K562 (cell line): ENCODE data around the gene PCDHGA12. TPM values are rescaled to one million over a fixed set of nuclear protein-coding genes. Genes with fewer than 3 reads are reported as not detected.

Experiments used
- ATAC-seq: fragments of 200-7000 bp; cut with Tn5 transposase; 3 replicates; pipeline ENCODE4 v1.9.1; 2020; ENCODE audit warnings: moderate library complexity
- BruUV-seq: library from RNA; stranded (reverse); fragments of 400-500 nt; replicated peaks from 2 replicates; lab custom pipeline; 2021; lab: Mats Ljungman, UMichigan
- CTCF ChIA-PET: fragments of 300-600 bp; formaldehyde crosslinking; extraction: SDS; loops from one replicate; lab custom pipeline; 2021; ENCODE audit warnings: low intra/inter-chr PET ratio; lab: Yijun Ruan, JAX
- POLR2A ChIA-PET: fragments of 300-600, 350-650 bp; sonication (Branson Sonifier 250); formaldehyde crosslinking; extraction: SDS; loops from one replicate; lab custom pipeline; 2021; ENCODE audit warnings: antibody characterized with exemption, inconsistent platforms; lab: Yijun Ruan, JAX
- DNase-seq, 4 experiments: peaks; one replicate each; pipeline versions ENCODE4 v3.0.0 to v3.0.0-alpha.2; 2011 to 2018; ENCODE audit warnings: low spot score in 3 of 4, mixed read lengths in 3 of 4; ENCODE audit errors: extremely low read depth in 1 of 4
- FAIRE-seq: peaks from 2 replicates; lab custom pipeline; 2011; peaks lifted over from hg19 to GRCh38; lab: Jason Lieb, UNC
- H2AFZ ChIP-seq: 2 replicates; pipeline ENCODE4 v1.6.0; 2011; ENCODE audit warnings: low read depth, low read length, control low read depth, inconsistent platforms
- H3K27ac ChIP-seq: fragments of 200-600 bp; 3 replicates; pipeline ENCODE4 v1.8.0; 2011; ENCODE audit warnings: low read depth, mild to moderate bottlenecking, control low read depth, inconsistent platforms, low read length, moderate library complexity, mixed read lengths; ENCODE audit errors: extremely low read depth
- H3K27me3 ChIP-seq, 2 experiments: fragments of 300-600 bp in 1 of 2; 2 replicates in 1 of 2; 3 replicates in 1 of 2; pipeline versions ENCODE4 v1.6.0 to v1.8.0; 2011; ENCODE audit warnings: inconsistent platforms in 2 of 2, low read length in 2 of 2, mild to moderate bottlenecking in 1 of 2, mixed read lengths in 1 of 2, moderate library complexity in 1 of 2; ENCODE audit not compliant: control insufficient read depth in 2 of 2, insufficient read depth in 2 of 2
- H3K36me3 ChIP-seq: fragments of 300-600 bp; 3 replicates; pipeline ENCODE4 v1.8.0; 2011; ENCODE audit warnings: mild to moderate bottlenecking, low read length, inconsistent platforms; ENCODE audit not compliant: control insufficient read depth, insufficient read depth
- H3K4me1 ChIP-seq, 2 experiments: fragments of 200-600 bp in 1 of 2; replicated peaks in 1 of 2; 2 replicates in 1 of 2; 3 replicates in 1 of 2; pipeline versions ENCODE4 v1.5.1 to v1.8.0; 2011; ENCODE audit warnings: inconsistent platforms in 2 of 2, low read length in 2 of 2, mild to moderate bottlenecking in 1 of 2, mixed read lengths in 1 of 2, moderate library complexity in 1 of 2; ENCODE audit not compliant: control insufficient read depth in 2 of 2, insufficient read depth in 2 of 2
- H3K4me2 ChIP-seq: 2 replicates; pipeline ENCODE4 v1.6.1; 2011; ENCODE audit warnings: low read length, control low read depth, inconsistent platforms, mixed read lengths; ENCODE audit not compliant: insufficient read depth
- H3K4me3 ChIP-seq: fragments of 200-600 bp; sonication (generic), shearing (Covaris generic); 2 replicates; pipeline ENCODE4 v1.5.1; 2016; ENCODE audit warnings: control low read depth, inconsistent platforms
- H3K79me2 ChIP-seq: fragments of 200-600 bp; 3 replicates; pipeline ENCODE4 v1.8.0; 2011; ENCODE audit warnings: low read length, inconsistent platforms; ENCODE audit not compliant: control insufficient read depth, insufficient read depth
- H3K9ac ChIP-seq, 2 experiments: 2 replicates each; pipeline versions ENCODE4 v1.6.0 to v1.6.1; 2011; ENCODE audit warnings: low read depth in 2 of 2, low read length in 2 of 2, control low read depth in 1 of 2, inconsistent platforms in 1 of 2, mild to moderate bottlenecking in 1 of 2, mixed read lengths in 1 of 2; ENCODE audit not compliant: insufficient read depth in 1 of 2
- H3K9me1 ChIP-seq: one replicate; pipeline ENCODE4 v1.6.0; 2011; ENCODE audit warnings: inconsistent platforms, mild to moderate bottlenecking, low read length, moderate library complexity; ENCODE audit not compliant: control insufficient read depth, insufficient read depth
- H3K9me3 ChIP-seq: replicated peaks from 2 replicates; pipeline ENCODE4 v1.5.1; 2011; ENCODE audit warnings: low read depth, low read length, inconsistent platforms; ENCODE audit not compliant: control insufficient read depth, insufficient read depth
- H4K20me1 ChIP-seq: replicated peaks from 2 replicates; pipeline ENCODE4 v1.6.1; 2011; ENCODE audit warnings: low read length, inconsistent platforms, mixed read lengths; ENCODE audit not compliant: control insufficient read depth, insufficient read depth
- HDAC3 ChIP-seq: fragments of 450-650 bp; IDR thresholded peaks from 2 replicates; pipeline ENCODE4 v1.6.1; 2018; ENCODE audit warnings: borderline replicate concordance, mild to moderate bottlenecking, moderate library complexity; ENCODE audit not compliant: partially characterized antibody
- HMG20A ChIP-seq: fragments of 450-650 bp; formaldehyde crosslinking; conservative IDR thresholded peaks from 2 replicates; pipeline ENCODE4 v1.4.0; 2020; ENCODE audit warnings: mild to moderate bottlenecking, mixed read lengths
- KHSRP ChIP-seq: fragments of 450-650 bp; IDR thresholded peaks from 2 replicates; pipeline ENCODE4 v1.6.1; 2017
- WGBS: fragments of 100-300 bp; shearing (Covaris generic); methylation state at CpG from one replicate; pipeline ENCODE4 v1.1.6; 2016; ENCODE audit warnings: low coverage, mixed read lengths; ENCODE audit not compliant: insufficient coverage; ENCODE audit errors: missing lambda C conversion rate; 5-methylcytosine and 5-hydroxymethylcytosine counted together
- in situ Hi-C: fragments of 300-500 bp; cut with MboI; formaldehyde crosslinking; loops from 4 replicates; pipeline ENCODE4 v1.15.0; 2018; ENCODE audit warnings: inconsistent platforms, mixed read lengths
- intact Hi-C: fragments of 100-400 bp; cut with micrococcal nuclease; formaldehyde crosslinking; loops from 2 replicates; pipeline ENCODE4 v1.14.2; 2022
- polyA plus RNA-seq, 8 experiments: library from polyadenylated mRNA; depleted of rRNA in 4 of 8; stranded (reverse) in 5 of 8; unstranded in 3 of 8; fragments of >200 nt; fragmentation: Nextera tagmentation in 2 of 8; fragmentation: Illumina TruSeq in 1 of 8; extraction: Ambion mirVana in 2 of 8; extraction: Trizol in 1 of 8; gene quantifications; 2 replicates each; pipeline versions ENCODE4 v1.2.1 to v1.2.3, GENCODE V29; 2011 to 2014; ENCODE audit warnings: inconsistent platforms in 1 of 8, missing spikeins in 1 of 8
- total RNA-seq, 7 experiments: library from RNA; depleted of rRNA in 6 of 7; stranded (reverse); fragments of >200 nt in 6 of 7; fragmentation: Illumina TruSeq in 2 of 7; extraction: Trizol in 2 of 7; gene quantifications; 2 replicates each; pipeline versions ENCODE4 v1.2.1 to v1.2.3, GENCODE V29; 2011 to 2021; ENCODE audit warnings: low replicate concordance in 1 of 7
- TF ChIP-seq, protein P1 (sequence below): sonication (generic); formaldehyde crosslinking; IDR thresholded peaks from 2 replicates; pipeline ENCODE4 v1.8.1; 2023; ENCODE audit warnings: mild to moderate bottlenecking, missing genetic modification reagents
- TF ChIP-seq, protein P2 (sequence below), 2 experiments: IDR thresholded peaks; 2 replicates each; pipeline ENCODE4 v1.6.1; 2011; ENCODE audit warnings: borderline replicate concordance in 1 of 2, control low read depth in 1 of 2, low read depth in 1 of 2, low read length in 1 of 2, mild to moderate bottlenecking in 1 of 2, mixed read lengths in 1 of 2, moderate library complexity in 1 of 2; ENCODE audit not compliant: insufficient read depth in 1 of 2, insufficient read length in 1 of 2, poor library complexity in 1 of 2, severe bottlenecking in 1 of 2; ENCODE audit errors: extremely low read depth in 1 of 2
- TF ChIP-seq, protein P3 (sequence below): fragments of 250-450 bp; sonication (Bioruptor Pico); IDR thresholded peaks from 2 replicates; pipeline ENCODE4 v1.4.0; 2020; ENCODE audit warnings: mild to moderate bottlenecking, moderate library complexity, borderline replicate concordance

The PCDHGA12 gene
- total and polyA plus RNA-seq, 9 of the 15 experiments (the other 6 are each of a cell fraction or from before 2014, with no cell fraction given) = 0.03 TPM; not detected in 8

DNA sequence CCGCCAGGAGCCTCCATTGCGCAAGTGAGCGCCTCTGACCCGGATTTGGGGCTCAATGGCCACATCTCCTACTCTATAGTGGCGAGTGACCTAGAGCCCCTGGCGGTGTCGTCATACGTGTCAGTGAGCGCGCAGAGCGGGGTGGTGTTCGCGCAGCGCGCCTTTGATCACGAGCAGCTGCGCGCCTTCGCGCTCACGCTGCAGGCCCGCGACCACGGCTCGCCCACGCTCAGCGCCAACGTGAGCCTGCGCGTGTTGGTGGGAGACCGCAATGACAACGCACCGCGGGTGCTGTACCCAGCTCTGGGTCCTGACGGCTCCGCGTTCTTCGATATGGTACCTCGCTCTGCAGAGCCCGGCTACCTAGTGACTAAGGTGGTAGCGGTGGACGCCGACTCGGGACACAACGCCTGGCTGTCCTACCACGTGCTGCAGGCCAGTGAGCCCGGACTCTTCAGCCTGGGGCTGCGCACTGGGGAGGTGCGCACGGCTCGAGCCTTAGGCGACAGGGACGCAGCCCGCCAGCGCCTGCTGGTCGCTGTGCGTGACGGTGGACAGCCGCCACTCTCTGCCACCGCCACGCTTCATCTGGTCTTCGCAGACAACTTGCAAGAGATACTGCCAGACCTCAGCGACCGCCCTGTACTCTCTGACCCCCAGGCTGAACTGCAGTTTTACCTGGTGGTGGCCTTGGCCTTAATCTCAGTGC lies 20.6 kb upstream of the PCDHGA12 start:
- Histone ChIP-seq H3K9me3 (no peaks in the 10 kb centered on the region; the same call in 1 of the 2 replicates), H3K4me3 (no peak overlapping the region), H3K36me3 (no peaks in the 10 kb centered on the region), H3K9me1 (no peaks in the 10 kb centered on the region), H3K4me1 (peaks cover 0 to 20% of the 10 kb centered on the region in 2 experiments; a peak in 2 of 5 replicates), H3K27ac (no peak overlapping the region), H3K79me2 (no peaks in the 10 kb centered on the region), H3K27me3 (peaks cover 7 to 31% of the 10 kb centered on the region in 2 experiments; a peak in 4 of 5 replicates), H3K4me2 (no peak overlapping the region), H4K20me1 (no peaks in the 10 kb centered on the region), H2AFZ (no peak overlapping the region), H3K9ac (no peak overlapping the region)
- ChIA-PET POLR2A (no interaction called here), CTCF (no interaction called here)
- WGBS = 45% methylated on average over 44 of the region's 64 CpGs
- ATAC-seq (no peak), FAIRE-seq (no peak), DNase-seq (no peak)
- no TSS peak for BruUV-seq
- TF ChIP-seq, protein P1, sequence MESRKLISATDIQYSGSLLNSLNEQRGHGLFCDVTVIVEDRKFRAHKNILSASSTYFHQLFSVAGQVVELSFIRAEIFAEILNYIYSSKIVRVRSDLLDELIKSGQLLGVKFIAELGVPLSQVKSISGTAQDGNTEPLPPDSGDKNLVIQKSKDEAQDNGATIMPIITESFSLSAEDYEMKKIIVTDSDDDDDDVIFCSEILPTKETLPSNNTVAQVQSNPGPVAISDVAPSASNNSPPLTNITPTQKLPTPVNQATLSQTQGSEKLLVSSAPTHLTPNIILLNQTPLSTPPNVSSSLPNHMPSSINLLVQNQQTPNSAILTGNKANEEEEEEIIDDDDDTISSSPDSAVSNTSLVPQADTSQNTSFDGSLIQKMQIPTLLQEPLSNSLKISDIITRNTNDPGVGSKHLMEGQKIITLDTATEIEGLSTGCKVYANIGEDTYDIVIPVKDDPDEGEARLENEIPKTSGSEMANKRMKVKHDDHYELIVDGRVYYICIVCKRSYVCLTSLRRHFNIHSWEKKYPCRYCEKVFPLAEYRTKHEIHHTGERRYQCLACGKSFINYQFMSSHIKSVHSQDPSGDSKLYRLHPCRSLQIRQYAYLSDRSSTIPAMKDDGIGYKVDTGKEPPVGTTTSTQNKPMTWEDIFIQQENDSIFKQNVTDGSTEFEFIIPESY (CRISPR knock-in tag) = peak; percentile 41; the same call in 1 of the 2 replicates
- TF ChIP-seq HMG20A = no peak
- TF ChIP-seq, protein P2, sequence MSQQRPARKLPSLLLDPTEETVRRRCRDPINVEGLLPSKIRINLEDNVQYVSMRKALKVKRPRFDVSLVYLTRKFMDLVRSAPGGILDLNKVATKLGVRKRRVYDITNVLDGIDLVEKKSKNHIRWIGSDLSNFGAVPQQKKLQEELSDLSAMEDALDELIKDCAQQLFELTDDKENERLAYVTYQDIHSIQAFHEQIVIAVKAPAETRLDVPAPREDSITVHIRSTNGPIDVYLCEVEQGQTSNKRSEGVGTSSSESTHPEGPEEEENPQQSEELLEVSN (IDR thresholded peaks at IDR 0.05; ENCODE audit: borderline replicate concordance in 1 of 2, extremely low read depth in 1 of 2, insufficient read depth in 1 of 2, insufficient read length in 1 of 2, low read depth in 1 of 2, low read length in 1 of 2, poor library complexity in 1 of 2, severe bottlenecking in 1 of 2) = peak in 1 of 2 experiments; percentile 3
- TF ChIP-seq HDAC3 = no peak
- TF ChIP-seq KHSRP = no peak
- TF ChIP-seq, protein P3, sequence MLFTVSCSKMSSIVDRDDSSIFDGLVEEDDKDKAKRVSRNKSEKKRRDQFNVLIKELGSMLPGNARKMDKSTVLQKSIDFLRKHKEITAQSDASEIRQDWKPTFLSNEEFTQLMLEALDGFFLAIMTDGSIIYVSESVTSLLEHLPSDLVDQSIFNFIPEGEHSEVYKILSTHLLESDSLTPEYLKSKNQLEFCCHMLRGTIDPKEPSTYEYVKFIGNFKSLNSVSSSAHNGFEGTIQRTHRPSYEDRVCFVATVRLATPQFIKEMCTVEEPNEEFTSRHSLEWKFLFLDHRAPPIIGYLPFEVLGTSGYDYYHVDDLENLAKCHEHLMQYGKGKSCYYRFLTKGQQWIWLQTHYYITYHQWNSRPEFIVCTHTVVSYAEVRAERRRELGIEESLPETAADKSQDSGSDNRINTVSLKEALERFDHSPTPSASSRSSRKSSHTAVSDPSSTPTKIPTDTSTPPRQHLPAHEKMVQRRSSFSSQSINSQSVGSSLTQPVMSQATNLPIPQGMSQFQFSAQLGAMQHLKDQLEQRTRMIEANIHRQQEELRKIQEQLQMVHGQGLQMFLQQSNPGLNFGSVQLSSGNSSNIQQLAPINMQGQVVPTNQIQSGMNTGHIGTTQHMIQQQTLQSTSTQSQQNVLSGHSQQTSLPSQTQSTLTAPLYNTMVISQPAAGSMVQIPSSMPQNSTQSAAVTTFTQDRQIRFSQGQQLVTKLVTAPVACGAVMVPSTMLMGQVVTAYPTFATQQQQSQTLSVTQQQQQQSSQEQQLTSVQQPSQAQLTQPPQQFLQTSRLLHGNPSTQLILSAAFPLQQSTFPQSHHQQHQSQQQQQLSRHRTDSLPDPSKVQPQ (CRISPR knock-in tag) = no peak
- intact Hi-C loops = loop anchor here (5.0 kb wide), 1 partner anchor 113 kb away; no protein-coding TSS in a partner anchor
- in situ Hi-C loops = no loop called here
